PC-9 (cell line): ENCODE results near the gene FBXL13. TPM values are rescaled to one million over a fixed set of nuclear protein-coding genes. Genes with fewer than 3 reads are reported as not detected.

Source experiments
- BruUV-seq: library from RNA; stranded (reverse); fragments of 400-500 nt; replicated peaks from 2 replicates; lab custom pipeline; 2021; lab: Mats Ljungman, UMichigan
- CTCF ChIA-PET: fragments of 300-600 bp; sonication (Branson Sonifier 250); formaldehyde crosslinking; loops from one replicate; lab custom pipeline; 2022; ENCODE audit warnings: antibody characterized with exemption; lab: Charles Lee
- POLR2A ChIA-PET: fragments of 300-600 bp; sonication (Branson Sonifier 250); formaldehyde crosslinking; loops from one replicate; lab custom pipeline; 2022; ENCODE audit warnings: antibody characterized with exemption; ENCODE audit not compliant: unreplicated experiment; lab: Charles Lee
- DNase-seq, 2 experiments: peaks; one replicate each; pipeline versions ENCODE4 v3.0.0 to v3.0.0-alpha.2; 2015 to 2022; ENCODE audit warnings: mixed read lengths in 1 of 2
- H2AFZ ChIP-seq: fragments of 200-600 bp; sonication (generic); 2 replicates; pipeline ENCODE4 v1.8.1; 2017; ENCODE audit warnings: antibody characterized with exemption
- H3F3A ChIP-seq: fragments of 200-600 bp; sonication (generic); 2 replicates; pipeline ENCODE4 v1.8.1; 2017; ENCODE audit warnings: antibody characterized with exemption, mild to moderate bottlenecking, low read depth; ENCODE audit not compliant: insufficient read depth
- H3K27ac ChIP-seq: fragments of 200-600 bp; sonication (generic); 2 replicates; pipeline ENCODE4 v1.6.1; 2016; ENCODE audit warnings: mixed run types
- H3K27me3 ChIP-seq: fragments of 200-600 bp; sonication (generic); 2 replicates; pipeline ENCODE4 v1.6.1; 2016; ENCODE audit warnings: low read depth, mixed run types; ENCODE audit not compliant: insufficient read depth
- H3K36me3 ChIP-seq: fragments of 200-600 bp; sonication (generic); 2 replicates; pipeline ENCODE4 v1.6.1; 2016; ENCODE audit warnings: low read depth, mixed run types
- H3K4me1 ChIP-seq: fragments of 200-600 bp; sonication (generic); replicated peaks from 2 replicates; pipeline ENCODE4 v1.6.1; 2016; ENCODE audit warnings: mixed run types; ENCODE audit not compliant: insufficient read depth
- H3K4me2 ChIP-seq: fragments of 200-600 bp; sonication (generic); 2 replicates; pipeline ENCODE4 v1.6.1; 2017; ENCODE audit warnings: mixed run types
- H3K4me3 ChIP-seq: fragments of 200-600 bp; sonication (generic); 2 replicates; pipeline ENCODE4 v1.6.1; 2016; ENCODE audit warnings: mixed run types
- H3K79me2 ChIP-seq: fragments of 200-600 bp; sonication (generic); 2 replicates; pipeline ENCODE4 v1.6.1; 2017; ENCODE audit warnings: low read depth, mixed run types
- H3K9me2 ChIP-seq: fragments of 200-600 bp; sonication (generic); 2 replicates; pipeline ENCODE4 v1.8.1; 2017; ENCODE audit warnings: mild to moderate bottlenecking; ENCODE audit not compliant: insufficient read depth
- H3K9me3 ChIP-seq: fragments of 200-600 bp; sonication (generic); 2 replicates; pipeline ENCODE4 v1.8.1; 2016; ENCODE audit warnings: low read depth; ENCODE audit not compliant: insufficient read depth
- H4K20me1 ChIP-seq: fragments of 200-600 bp; sonication (generic); 2 replicates; pipeline ENCODE4 v1.8.1; 2017; ENCODE audit not compliant: insufficient read depth
- CTCF ChIP-seq: fragments of 200-600 bp; sonication (generic); conservative IDR thresholded peaks from 2 replicates; pipeline ENCODE4 v1.6.1; 2017; ENCODE audit warnings: mixed run types, antibody characterized with exemption, mild to moderate bottlenecking, moderate library complexity
- EZH2 ChIP-seq: fragments of 200-600 bp; sonication (generic); IDR thresholded peaks from 2 replicates; pipeline ENCODE4 v1.8.0; 2017; ENCODE audit warnings: antibody characterized with exemption, low read depth
- intact Hi-C: fragments of 100-400 bp; cut with micrococcal nuclease; formaldehyde crosslinking; loops from one replicate; pipeline ENCODE4 v1.10.0; 2022; ENCODE audit not compliant: unreplicated experiment
- total RNA-seq: library from RNA; stranded (reverse); gene quantifications from 2 replicates; pipeline ENCODE4 v1.2.3, GENCODE V29; 2021

The FBXL13 gene
- total RNA-seq, 1 experiment from 2014 or later, result 19.4 TPM

- Histone ChIP-seq H3K4me3 (no peak overlapping the region), H3F3A (peaks cover 29% of the 10 kb centered on the region), H3K4me2 (peak overlapping the region; percentile 30), H4K20me1 (no peaks in the 10 kb centered on the region), H3K27me3 (no peaks in the 10 kb centered on the region), H3K9me3 (0 out of 2 replicates have a peak, but pooled peaks cover 8% of the 10 kb centered on the region), H2AFZ (no peak overlapping the region), H3K4me1 (peaks cover 35% of the 10 kb centered on the region), H3K27ac (peak overlapping the region; percentile 79), H3K79me2 (no peaks in the 10 kb centered on the region), H3K36me3 (no peaks in the 10 kb centered on the region), H3K9me2 (no peaks in the 10 kb centered on the region)
- CTCF ChIA-PET, result no interaction called here
- POLR2A ChIA-PET, result no interaction called here
- no TSS peak for BruUV-seq
- no peak for DNase-seq
- no peak for TF ChIP-seq EZH2
- TF ChIP-seq CTCF, result no peak
- intact Hi-C loops, result loop anchor here (5.0 kb wide), 1 partner anchor 45 kb away; no protein-coding TSS in a partner anchor
These were observed 82.1 kb downstream of the FBXL13 start for GRCh38 chr7:102992509-102992937.

GRCh38 chr7:102991540-102992214, 82.9 kb downstream of the FBXL13 start:
- peak; percentile 55 to 89 for DNase-seq
- Histone ChIP-seq H3K4me1 (peaks cover 35% of the 10 kb centered on the region), H3K36me3 (no peaks in the 10 kb centered on the region), H3K27ac (peak overlapping the region; percentile 79), H3K79me2 (no peaks in the 10 kb centered on the region), H3K9me2 (no peaks in the 10 kb centered on the region), H3F3A (peaks cover 29% of the 10 kb centered on the region), H2AFZ (peak overlapping the region; percentile 15; the same call in 1 of the 2 replicates), H3K27me3 (no peaks in the 10 kb centered on the region), H3K9me3 (0 out of 2 replicates have a peak, but pooled peaks cover 8% of the 10 kb centered on the region), H3K4me3 (no peak overlapping the region), H4K20me1 (no peaks in the 10 kb centered on the region), H3K4me2 (peak overlapping the region; percentile 30)
- ChIA-PET POLR2A (interaction anchor here (0.6 kb wide), 1 partner anchor 172 kb away, joined by 7 read pairs; no protein-coding TSS in a partner anchor), CTCF (no interaction called here)
- intact Hi-C loops, result loop anchor here (2.0 to 5.0 kb wide), 2 partner anchors 46 to 117 kb away; no protein-coding TSS in a partner anchor
- BruUV-seq, result TSS peak; percentile 98
- TF ChIP-seq EZH2 (no peak), CTCF (no peak)

GRCh38 chr7:102991077-102991539, 83.5 kb downstream of the FBXL13 start:
- 0 out of 2 replicates have a peak, but pooled peaks cover 8% of the 10 kb centered on the region for H3K9me3 ChIP-seq
- H3K27ac ChIP-seq, result peak overlapping the region; percentile 79
- H3F3A ChIP-seq, result peaks cover 29% of the 10 kb centered on the region
- peaks cover 35% of the 10 kb centered on the region for H3K4me1 ChIP-seq
- H3K79me2 ChIP-seq, result no peaks in the 10 kb centered on the region
- H3K36me3 ChIP-seq, result no peaks in the 10 kb centered on the region
- CTCF ChIA-PET, result no interaction called here
- POLR2A ChIA-PET, result interaction anchor here (0.6 kb wide), 2 partner anchors 78 to 171 kb away, joined by 3 to 7 read pairs; no protein-coding TSS in a partner anchor
- H3K4me2 ChIP-seq, result peak overlapping the region; percentile 30
- H3K9me2 ChIP-seq, result no peaks in the 10 kb centered on the region
- no peak overlapping the region for H3K4me3 ChIP-seq
- BruUV-seq, result no TSS peak
- peak overlapping the region; percentile 15; the same call in 1 of the 2 replicates for H2AFZ ChIP-seq
- intact Hi-C loops, result loop anchor here (2.0 to 5.0 kb wide), 2 partner anchors 46 to 116 kb away; no protein-coding TSS in a partner anchor
- DNase-seq, result no peak
- no peak for TF ChIP-seq EZH2
- TF ChIP-seq CTCF, result no peak
- H4K20me1 ChIP-seq, result no peaks in the 10 kb centered on the region
- no peaks in the 10 kb centered on the region for H3K27me3 ChIP-seq
